H1 (cell line): ENCODE results near the gene EGR2. TPM values are rescaled to one million over a fixed set of nuclear protein-coding genes. Genes with fewer than 3 reads are reported as not detected.

ENCODE experiments used
- CTCF ChIA-PET: fragments of 300-600 bp; sonication (Branson Sonifier 250); formaldehyde crosslinking; loops from one replicate; lab custom pipeline; 2021; ENCODE audit not compliant: partially characterized antibody; lab: Charles Lee
- POLR2A ChIA-PET: fragments of 300-600 bp; sonication (Branson Sonifier 250); formaldehyde crosslinking; loops from one replicate; lab custom pipeline; 2021; ENCODE audit warnings: inconsistent platforms; ENCODE audit not compliant: partially characterized antibody; lab: Charles Lee
- DNase-seq, 2 experiments: peaks; one replicate each; pipeline versions ENCODE4 v3.0.0 to v3.0.0-alpha.2; 2010 to 2022; ENCODE audit warnings: low spot score in 2 of 2, low read depth in 1 of 2, mixed read lengths in 1 of 2
- FAIRE-seq: peaks from 2 replicates; lab custom pipeline; 2011; peaks lifted over from hg19 to GRCh38; lab: Jason Lieb, UNC
- H2AFZ ChIP-seq: 2 replicates; pipeline ENCODE4 v1.8.1; 2012; ENCODE audit warnings: low read length, inconsistent platforms
- H2AK5ac ChIP-seq: 2 replicates; pipeline ENCODE4 v1.6.1; 2013; ENCODE audit warnings: low read depth, low read length
- H2BK120ac ChIP-seq: replicated peaks from 2 replicates; pipeline ENCODE3; 2013; ENCODE audit warnings: low read depth, low read length, inconsistent platforms
- H2BK12ac ChIP-seq: 2 replicates; pipeline ENCODE4 v1.6.1; 2013; ENCODE audit warnings: low read depth, low read length
- H2BK15ac ChIP-seq: 2 replicates; pipeline ENCODE4 v1.6.1; 2013; ENCODE audit warnings: low read length
- H2BK20ac ChIP-seq: 2 replicates; pipeline ENCODE4 v1.6.1; 2013; ENCODE audit warnings: low read length
- H2BK5ac ChIP-seq: 2 replicates; pipeline ENCODE4 v1.6.1; 2013; ENCODE audit warnings: low read depth, low read length
- H3K14ac ChIP-seq: 2 replicates; pipeline ENCODE4 v1.6.1; 2013; ENCODE audit warnings: inconsistent platforms; ENCODE audit not compliant: insufficient read length
- H3K18ac ChIP-seq: 2 replicates; pipeline ENCODE4 v1.6.1; 2013; ENCODE audit warnings: low read length; ENCODE audit errors: extremely low read depth
- H3K23ac ChIP-seq: 2 replicates; pipeline ENCODE4 v1.6.1; 2013; ENCODE audit warnings: inconsistent platforms; ENCODE audit not compliant: insufficient read length
- H3K23me2 ChIP-seq: 2 replicates; pipeline ENCODE4 v1.6.1; 2013; ENCODE audit warnings: low read depth, low read length
- H3K27ac ChIP-seq: 2 replicates; pipeline ENCODE4 v1.6.1; 2011; ENCODE audit warnings: low read depth, low read length, inconsistent platforms
- H3K27me3 ChIP-seq, 4 experiments: replicated peaks in 1 of 4; 1 replicate in 1 of 4; 2 replicates in 3 of 4; pipeline versions ENCODE4 v1.6.1 to v1.8.1; 2011 to 2013; ENCODE audit warnings: low read length in 3 of 4, mild to moderate bottlenecking in 3 of 4, inconsistent platforms in 2 of 4, mixed read lengths in 2 of 4, moderate library complexity in 1 of 4; ENCODE audit not compliant: control insufficient read depth in 3 of 4, insufficient read depth in 3 of 4; ENCODE audit errors: extremely low read depth in 1 of 4
- H3K36me3 ChIP-seq, 4 experiments: 2 replicates each; pipeline versions ENCODE4 v1.6.1 to v1.8.1; 2011 to 2013; ENCODE audit warnings: mild to moderate bottlenecking in 4 of 4, low read length in 3 of 4, moderate library complexity in 2 of 4, control low read depth in 1 of 4, inconsistent platforms in 1 of 4; ENCODE audit not compliant: insufficient read depth in 4 of 4, control insufficient read depth in 2 of 4
- H3K4ac ChIP-seq: replicated peaks from 2 replicates; pipeline ENCODE3; 2013; ENCODE audit warnings: low read length, low read depth, mixed read lengths, inconsistent platforms; ENCODE audit not compliant: insufficient read length
- H3K4me1 ChIP-seq, 4 experiments: replicated peaks in 1 of 4; 1 replicate in 1 of 4; 2 replicates in 3 of 4; pipeline versions ENCODE4 v1.6.1 to v1.8.1; 2011 to 2013; ENCODE audit warnings: low read length in 3 of 4, inconsistent platforms in 2 of 4, mixed read lengths in 1 of 4; ENCODE audit not compliant: insufficient read depth in 4 of 4, control insufficient read depth in 3 of 4
- H3K4me2 ChIP-seq, 2 experiments: 2 replicates each; pipeline versions ENCODE4 v1.6.1 to v1.8.1; 2011 to 2013; ENCODE audit warnings: low read depth in 2 of 2, low read length in 2 of 2, control low read depth in 1 of 2, inconsistent platforms in 1 of 2, mild to moderate bottlenecking in 1 of 2; ENCODE audit not compliant: insufficient read depth in 1 of 2
- H3K4me3 ChIP-seq, 4 experiments: fragments of 200-600, 300-600 bp in 1 of 4; sonication (generic), shearing (Covaris generic), sonication (Bioruptor Twin) in 1 of 4; 2 replicates each; pipeline versions ENCODE4 v1.5.1 to v1.8.1; 2011 to 2016; ENCODE audit warnings: low read length in 4 of 4, low read depth in 3 of 4, control low read depth in 2 of 4, inconsistent platforms in 2 of 4, mild to moderate bottlenecking in 2 of 4, mixed read lengths in 1 of 4, moderate library complexity in 1 of 4; ENCODE audit not compliant: insufficient read depth in 2 of 4; ENCODE audit errors: extremely low read depth in 1 of 4
- H3K56ac ChIP-seq: replicated peaks from 2 replicates; pipeline ENCODE3; 2013; ENCODE audit warnings: low read depth, mild to moderate bottlenecking, mixed read lengths, low read length, inconsistent platforms; ENCODE audit not compliant: insufficient read length
- H3K79me1 ChIP-seq: 2 replicates; pipeline ENCODE4 v1.6.1; 2013; ENCODE audit warnings: low read depth, low read length, control low read depth
- H3K79me2 ChIP-seq, 2 experiments: 2 replicates each; pipeline versions ENCODE4 v1.6.1 to v1.8.1; 2012 to 2013; ENCODE audit warnings: low read length in 2 of 2, mild to moderate bottlenecking in 2 of 2, inconsistent platforms in 1 of 2; ENCODE audit not compliant: insufficient read depth in 2 of 2, control insufficient read depth in 1 of 2
- H3K9ac ChIP-seq, 4 experiments: replicated peaks in 1 of 4; 1 replicate in 1 of 4; 2 replicates in 3 of 4; pipeline versions ENCODE4 v1.6.1 to v1.8.1; 2011 to 2013; ENCODE audit warnings: low read depth in 3 of 4, low read length in 3 of 4, control low read depth in 2 of 4, mild to moderate bottlenecking in 2 of 4, moderate library complexity in 2 of 4, inconsistent platforms in 1 of 4; ENCODE audit errors: extremely low read depth in 1 of 4
- H3K9me3 ChIP-seq, 2 experiments: 2 replicates each; pipeline versions ENCODE4 v1.6.1 to v1.8.1; 2012 to 2013; ENCODE audit warnings: mild to moderate bottlenecking in 2 of 2, moderate library complexity in 2 of 2, control low read depth in 1 of 2, inconsistent platforms in 1 of 2, low read depth in 1 of 2, low read length in 1 of 2, mixed read lengths in 1 of 2; ENCODE audit not compliant: insufficient read depth in 2 of 2
- H4K20me1 ChIP-seq, 2 experiments: replicated peaks in 1 of 2; 2 replicates each; pipeline versions ENCODE3 to v1.8.1; 2011 to 2013; ENCODE audit warnings: inconsistent platforms in 2 of 2, low read length in 2 of 2, mild to moderate bottlenecking in 1 of 2; ENCODE audit not compliant: insufficient read depth in 2 of 2, control insufficient read depth in 1 of 2
- H4K5ac ChIP-seq: 2 replicates; pipeline ENCODE4 v1.6.1; 2013; ENCODE audit warnings: low read length, low read depth, mixed read lengths, inconsistent platforms; ENCODE audit not compliant: insufficient read length
- H4K8ac ChIP-seq: 2 replicates; pipeline ENCODE4 v1.8.0; 2013; ENCODE audit warnings: mild to moderate bottlenecking, moderate library complexity, low read length, inconsistent platforms; ENCODE audit not compliant: insufficient read depth; ENCODE audit errors: extremely low read depth
- H4K91ac ChIP-seq: replicated peaks from 2 replicates; pipeline ENCODE3; 2013; ENCODE audit warnings: low read length, mixed read lengths, inconsistent platforms; ENCODE audit not compliant: insufficient read length
- RAD21 ChIP-seq, 2 experiments: IDR thresholded peaks in 1 of 2; conservative IDR thresholded peaks in 1 of 2; 2 replicates each; pipeline ENCODE4 v1.6.1; 2011; ENCODE audit warnings: low read depth in 2 of 2, low read length in 2 of 2, improper control_type of control experiment in 1 of 2, inconsistent platforms in 1 of 2, mild to moderate bottlenecking in 1 of 2, moderate library complexity in 1 of 2
- RXRA ChIP-seq: IDR thresholded peaks from 2 replicates; pipeline ENCODE4 v1.6.1; 2011; ENCODE audit warnings: low read depth, mild to moderate bottlenecking, low read length, moderate library complexity; ENCODE audit not compliant: insufficient read depth
- WGBS, 2 experiments: shearing (Covaris generic) in 1 of 2; methylation state at CpG; one replicate each; pipeline versions ENCODE4 v1.1.6 to v1.1.7; 2013 to 2015; ENCODE audit warnings: low lambda C conversion rate in 2 of 2, mixed read lengths in 2 of 2, inconsistent platforms in 1 of 2, low coverage in 1 of 2, missing lambda C conversion rate in 1 of 2; ENCODE audit not compliant: insufficient replicate concordance in 2 of 2, insufficient coverage in 1 of 2, insufficient read length in 1 of 2; ENCODE audit errors: extremely low coverage in 1 of 2, missing lambda C conversion rate in 1 of 2; 5-methylcytosine and 5-hydroxymethylcytosine counted together
- polyA plus RNA-seq, 7 experiments: library from polyadenylated mRNA; depleted of rRNA in 3 of 7; stranded (reverse) in 5 of 7; unstranded in 2 of 7; fragments of >200 nt in 5 of 7; fragments of 200-250 nt in 2 of 7; gene quantifications; 1 replicate in 5 of 7; 2 replicates in 1 of 7; 4 replicates in 1 of 7; pipeline versions ENCODE4 v1.2.1 to v1.2.3, GENCODE V29; 2011 to 2013; ENCODE audit warnings: missing spikeins in 2 of 7, mixed read lengths in 2 of 7
- total RNA-seq: library from RNA; stranded (reverse); fragmentation: NEBNext Ultra II Directional; extraction: Animal tissue kit (Norgen Biotek cat#: 25700); gene quantifications from 2 replicates; pipeline ENCODE4 v1.2.1, GENCODE V29; 2021

Gene EGR2
- total and polyA plus RNA-seq, 2 of the 8 experiments (the other 6 are each of a cell fraction or from before 2014, with no cell fraction given), result 1.3 to 2.1 TPM

- Histone ChIP-seq H3K4me3 (no peak overlapping the region), H2BK20ac (no peak overlapping the region), H3K36me3 (no peaks in the 10 kb centered on the region), H3K56ac (no peak overlapping the region), H2BK120ac (no peak overlapping the region), H4K91ac (no peak overlapping the region), H3K23me2 (no peaks in the 10 kb centered on the region), H2AK5ac (no peak overlapping the region), H3K4ac (no peak overlapping the region), H2AFZ (0 out of 2 replicates have a peak overlapping the region, but pooled peaks have one; percentile 69), H3K23ac (no peak overlapping the region), H4K5ac (no peak overlapping the region), H3K18ac (no peak overlapping the region), H3K27me3 (no peaks in the 10 kb centered on the region), H3K4me2 (no peak overlapping the region), H3K79me2 (no peaks in the 10 kb centered on the region), H3K14ac (no peak overlapping the region), H2BK12ac (no peak overlapping the region), H2BK5ac (no peak overlapping the region), H2BK15ac (no peak overlapping the region), H4K8ac (no peak overlapping the region), H3K4me1 (no peaks in the 10 kb centered on the region; a peak in 1 of 7 replicates), H3K79me1 (no peaks in the 10 kb centered on the region), H3K9me3 (no peaks in the 10 kb centered on the region), H3K9ac (no peak overlapping the region), H3K27ac (no peak overlapping the region), H4K20me1 (no peaks in the 10 kb centered on the region)
- CTCF ChIA-PET, result interaction anchor here (0.8 to 3.1 kb wide), 5 partner anchors 9 to 243 kb away, joined by 3 to 19 read pairs (median 4); no protein-coding TSS in a partner anchor
- FAIRE-seq (no peak), DNase-seq (no peak)
- POLR2A ChIA-PET, result no interaction called here
- WGBS, 2 experiments, result 94% methylated on average over 5 of the region's 5 CpGs; no CpG with 5 or more reads in 1 of the 2 experiments
- TF ChIP-seq RXRA (no peak), RAD21 (IDR thresholded peaks at IDR 0.05 in 1 of 2, conservative IDR thresholded peaks at IDR 0.05 in 1 of 2; ENCODE audit: low read depth in 2 of 2, low read length in 2 of 2) (peak in 1 of 2 experiments; percentile 13; a peak in 1 of 4 replicates)
Measured at GRCh38 chr10:62853710-62854109, 37.5 kb upstream of the EGR2 start.
